GM21390 (cell line): ENCODE measurements around the gene WWTR1.

ENCODE experiments used
- ATAC-seq: cut with Tn5 transposase; IDR thresholded peaks from one replicate; pipeline ENCODE4 v1.9.1; 2021; ENCODE audit not compliant: unreplicated experiment

WWTR1 gene

GRCh38 chr3:149625795-149626194 is 32.0 kb downstream of the WWTR1 start:
- ATAC-seq = no peak

DNA sequence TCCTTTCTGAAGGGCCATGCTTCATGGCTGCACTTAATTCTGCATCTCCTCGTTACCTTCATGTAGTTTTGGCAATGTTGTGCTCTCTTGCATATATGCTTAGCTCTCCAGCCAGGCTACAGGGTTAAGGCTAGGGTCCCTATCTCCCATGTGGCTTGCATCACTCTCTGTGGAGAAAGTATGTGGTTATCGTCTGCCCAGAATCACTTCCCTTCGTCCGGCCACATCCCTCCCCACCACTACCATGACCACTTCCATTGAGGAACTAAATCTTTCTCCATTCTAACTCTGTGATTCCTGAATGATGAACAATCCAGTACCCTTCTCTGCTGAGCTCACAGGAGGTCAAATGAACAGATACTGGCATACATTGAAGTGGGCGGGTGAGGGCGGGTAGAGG is 34.0 kb downstream of the WWTR1 start:
- ATAC-seq = no peak

GRCh38 chr3:149621218-149622005 is 36.4 kb downstream of the WWTR1 start:
- peak; percentile 56 for ATAC-seq

DNA sequence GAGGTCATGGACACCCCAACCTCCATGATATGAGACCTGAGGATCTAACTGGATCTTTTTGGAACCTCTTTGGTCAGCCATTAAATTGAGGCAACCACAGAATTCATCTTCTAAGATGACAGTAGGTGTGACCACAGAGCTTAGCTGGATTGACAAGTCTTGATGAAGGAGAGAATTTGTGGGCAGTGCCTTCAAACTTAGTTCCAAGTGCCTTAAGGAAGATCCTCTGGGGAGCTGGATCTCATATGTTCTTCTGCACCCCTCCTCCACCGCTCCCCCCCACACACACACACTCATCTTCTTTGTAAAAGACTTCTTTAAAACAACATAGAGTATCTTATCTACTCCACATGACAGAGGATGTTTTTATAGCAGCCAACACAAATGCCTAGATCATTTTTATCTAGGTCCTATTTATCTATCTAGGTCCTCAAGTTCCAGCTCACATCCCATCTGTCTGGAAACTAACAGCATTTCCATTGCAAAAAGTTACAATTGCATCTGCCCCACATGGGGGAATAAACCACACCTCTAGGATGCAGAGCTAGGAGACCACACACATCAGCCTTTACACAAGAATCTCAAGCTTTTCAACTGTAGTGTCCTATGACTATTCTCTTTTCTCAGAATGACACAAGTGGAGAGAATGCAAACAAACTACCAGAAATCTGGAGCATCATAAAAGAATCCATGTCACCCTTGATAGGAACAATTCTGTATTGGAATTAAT is 37.4 kb downstream of the WWTR1 start:
- ATAC-seq = peak; percentile 63

DNA sequence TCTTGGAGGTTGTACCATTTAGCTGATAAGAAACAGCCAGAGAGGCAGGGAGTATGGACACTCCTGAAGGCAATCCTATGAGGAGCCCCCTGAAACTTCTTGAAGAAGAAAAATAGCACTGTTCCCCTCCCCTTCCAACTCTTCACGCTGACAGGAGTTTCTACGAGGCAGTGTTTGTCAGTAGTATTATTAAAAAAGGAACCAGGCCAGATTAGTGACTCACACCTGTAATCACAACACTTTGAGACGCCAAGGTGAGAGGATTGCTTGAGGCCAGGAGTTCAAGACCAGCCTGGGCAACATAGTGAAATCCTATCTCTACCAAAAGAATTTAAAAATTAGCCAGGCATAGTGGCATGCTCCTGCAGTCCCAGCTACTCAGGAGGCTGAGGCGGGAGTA is 38.7 kb downstream of the WWTR1 start:
- no peak for ATAC-seq

GRCh38 chr3:149618151-149619123 is 39.4 kb downstream of the WWTR1 start:
- ATAC-seq = no peak

DNA sequence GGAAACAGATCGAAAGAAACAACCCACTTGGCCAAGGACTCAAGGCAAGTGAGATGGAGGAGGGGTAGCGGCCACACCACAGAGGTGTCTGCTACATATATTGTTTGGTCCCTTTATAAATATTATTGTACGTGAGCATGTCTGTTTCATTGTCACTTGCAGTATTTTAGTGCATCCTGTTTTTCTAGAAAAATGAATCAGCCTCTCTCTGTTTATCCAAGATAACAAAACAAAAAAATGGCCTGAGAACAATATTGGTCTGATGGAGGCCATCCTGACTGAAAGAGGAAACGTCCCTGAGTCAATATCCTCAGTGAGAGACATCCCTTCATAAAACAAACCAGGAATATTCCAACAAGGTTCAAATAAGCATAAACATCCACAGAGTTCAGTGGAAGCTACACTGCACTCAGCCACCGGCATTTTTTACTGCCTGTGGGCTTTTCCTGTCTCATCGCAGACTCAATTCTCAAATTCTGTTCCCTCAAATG is 42.0 kb downstream of the WWTR1 start:
- ATAC-seq = no peak

DNA sequence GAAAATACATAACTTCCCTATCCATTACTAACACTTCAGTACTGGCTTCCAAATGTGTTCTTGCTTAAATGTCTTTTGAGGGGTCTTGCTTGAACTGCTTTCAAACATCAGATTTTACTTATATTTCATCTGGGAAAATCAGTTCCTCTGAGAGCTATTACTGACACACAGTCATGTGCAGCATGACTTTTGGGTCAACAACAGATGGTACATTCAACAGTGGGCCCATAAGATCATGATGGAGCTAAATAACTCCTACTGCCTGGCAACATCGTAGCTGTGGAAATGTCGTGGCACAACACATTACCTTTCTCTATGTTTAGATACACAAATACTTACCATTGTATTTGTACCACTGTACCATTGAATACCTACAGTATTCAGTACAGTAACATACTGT is 43.8 kb downstream of the WWTR1 start:
- ATAC-seq = no peak

- ATAC-seq = no peak
Measured at GRCh38 chr3:149612456-149612855, 45.4 kb downstream of the WWTR1 start.

DNA sequence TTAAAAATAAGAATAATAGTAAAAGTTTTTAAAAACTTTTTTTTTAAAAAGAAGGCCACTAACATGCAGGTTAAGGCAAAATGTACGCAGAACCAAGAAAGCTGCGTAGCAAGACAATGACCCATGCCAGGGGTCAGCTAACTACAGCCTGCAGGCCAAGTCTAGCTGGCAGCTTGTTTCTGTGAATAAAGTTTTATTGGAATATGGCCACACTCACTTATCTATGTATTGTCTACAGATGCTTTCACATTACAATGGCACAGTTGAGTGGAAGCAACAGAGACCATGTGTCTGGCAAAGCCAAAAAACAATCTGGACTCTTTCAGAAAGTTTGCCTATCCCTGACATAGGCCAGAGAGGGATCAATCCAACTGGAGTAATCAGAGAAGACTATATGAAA is 46.7 kb downstream of the WWTR1 start:
- no peak for ATAC-seq

GRCh38 chr3:149610351-149611105 is 47.3 kb downstream of the WWTR1 start:
- ATAC-seq = no peak

DNA sequence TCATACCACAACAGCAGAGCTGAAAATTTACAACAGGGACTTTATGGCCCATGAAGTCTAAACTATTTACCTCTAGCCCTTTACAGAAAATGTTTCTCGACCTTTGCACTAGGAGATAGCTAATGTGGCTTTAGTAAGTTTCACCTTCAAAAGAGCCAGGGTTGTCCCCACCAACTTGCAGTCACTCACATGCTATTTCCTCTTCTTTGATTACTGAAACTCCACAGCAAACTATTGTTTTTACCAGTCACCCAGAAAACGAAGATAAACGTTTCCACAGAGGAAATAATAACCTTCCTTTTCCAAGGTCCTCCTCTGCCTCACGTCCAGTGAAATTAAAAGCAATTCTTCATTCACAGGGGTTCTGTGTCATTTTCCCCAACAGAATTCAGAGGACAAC is 48.2 kb downstream of the WWTR1 start:
- peak; percentile 95 for ATAC-seq

DNA sequence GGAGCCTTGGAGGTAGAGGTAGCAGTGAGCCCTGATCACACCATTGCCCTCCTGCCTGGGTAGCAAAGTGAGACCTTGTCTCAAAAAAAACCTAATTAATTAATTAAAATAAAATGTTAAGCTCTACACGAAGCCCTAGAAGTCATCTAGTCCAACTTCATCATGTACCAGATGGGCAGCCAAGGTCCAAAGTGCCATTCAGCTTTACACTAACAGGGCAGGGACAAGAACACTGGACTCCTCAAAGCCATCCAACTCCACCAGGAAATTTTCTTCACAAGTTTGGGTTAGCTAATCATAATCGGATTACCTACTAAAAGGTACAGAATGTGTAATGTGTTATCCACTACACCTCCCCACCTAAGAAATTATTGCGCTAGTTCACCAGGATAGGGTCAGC is 48.8 kb downstream of the WWTR1 start:
- no peak for ATAC-seq

GRCh38 chr3:149605902-149606301 is 51.9 kb downstream of the WWTR1 start:
- ATAC-seq = no peak

DNA sequence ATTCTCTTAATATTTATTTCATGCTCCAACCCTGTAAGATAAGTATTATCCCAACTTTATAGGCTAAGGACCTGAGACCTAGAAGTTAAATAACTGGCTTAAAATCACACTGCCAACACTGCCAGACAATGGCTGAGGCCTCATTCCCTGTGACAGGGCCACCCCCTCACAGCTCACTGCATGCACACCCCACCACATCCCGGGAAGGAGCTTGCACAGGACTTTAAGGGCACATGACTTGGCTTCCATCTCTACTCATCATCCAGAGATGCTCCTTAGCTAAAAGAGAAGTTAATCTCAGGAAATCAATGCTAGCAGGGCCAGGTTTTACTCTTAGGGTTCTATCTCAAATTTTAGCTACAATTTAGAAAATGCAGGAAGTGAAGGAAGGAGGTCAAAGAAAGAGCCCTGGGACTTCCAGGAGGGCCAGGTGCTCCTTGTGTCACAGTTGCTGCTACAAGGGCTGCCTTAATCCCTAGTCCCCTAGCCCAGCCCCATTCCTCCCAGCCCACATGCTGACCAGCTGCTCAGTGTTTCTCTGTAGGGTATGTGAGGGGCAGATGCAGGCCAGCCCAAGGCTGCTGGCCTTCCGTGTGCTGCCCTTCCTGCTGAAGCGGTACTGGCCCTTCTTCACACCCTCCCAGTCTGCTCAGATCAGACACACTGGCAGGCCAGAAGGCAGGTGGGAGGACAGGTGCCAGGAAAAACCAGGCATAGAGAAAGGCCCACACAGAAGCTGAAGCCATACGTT is 53.5 kb downstream of the WWTR1 start:
- ATAC-seq = no peak

DNA sequence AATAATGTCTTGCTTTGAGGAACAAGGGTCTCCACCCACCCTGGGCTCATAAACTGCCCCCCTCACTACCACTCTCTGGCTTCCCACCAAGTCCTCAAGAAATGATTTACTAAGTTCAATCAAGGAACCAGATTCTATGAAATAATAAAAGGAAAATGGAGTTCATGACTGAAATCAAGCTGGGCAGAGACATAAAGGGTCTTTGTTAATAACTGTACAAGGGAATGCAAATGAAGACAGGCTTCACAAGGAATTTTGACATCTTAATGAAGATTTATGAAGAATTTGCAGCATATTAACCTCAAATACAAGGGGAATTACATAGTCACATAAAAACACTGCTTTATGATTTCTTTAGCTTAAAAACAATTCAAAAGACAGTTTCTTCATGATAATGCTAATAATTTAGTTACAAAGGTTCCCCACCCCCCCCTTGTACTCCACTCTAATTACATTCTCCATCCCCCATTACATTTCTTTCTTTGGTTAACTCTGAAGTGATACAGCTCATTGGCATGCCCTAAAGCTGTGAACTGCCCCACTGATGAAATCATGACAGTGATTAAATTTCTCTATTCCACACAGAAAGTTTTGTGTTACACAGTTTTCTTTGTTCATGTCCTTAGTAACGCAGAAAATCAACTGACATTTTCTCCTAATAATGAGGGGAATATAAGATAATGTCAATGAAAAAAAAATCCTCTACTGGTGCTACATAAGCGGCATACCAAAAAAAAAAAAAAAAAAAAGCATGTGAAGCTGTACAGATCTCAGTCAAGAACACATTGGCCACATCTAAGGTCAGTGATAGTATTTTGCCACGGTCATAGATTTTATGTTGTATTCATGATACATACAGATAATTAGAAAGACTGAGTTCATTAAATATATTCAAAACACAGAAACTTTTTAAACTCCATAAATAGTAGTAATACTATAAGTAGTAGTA is 54.4 kb downstream of the WWTR1 start:
- ATAC-seq = no peak

DNA sequence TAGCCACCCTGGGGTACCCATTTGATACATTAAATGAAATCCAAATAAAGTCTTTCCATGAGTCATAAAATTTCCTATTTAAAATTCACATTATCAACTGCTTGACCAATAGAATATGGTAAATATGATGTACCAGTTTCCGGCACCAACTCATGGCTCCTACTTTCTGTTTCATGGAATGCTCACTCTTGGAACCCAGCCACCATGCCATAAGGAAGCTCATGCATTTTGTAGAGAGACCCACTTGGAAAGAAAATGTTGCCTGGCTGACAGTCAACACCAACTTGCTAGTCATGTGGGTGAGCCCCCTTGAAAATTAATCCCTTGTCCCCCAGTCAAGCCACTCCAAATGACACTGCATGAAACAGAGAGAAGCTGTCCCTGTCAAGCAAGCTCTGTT is 57.2 kb downstream of the WWTR1 start:
- ATAC-seq = no peak

DNA sequence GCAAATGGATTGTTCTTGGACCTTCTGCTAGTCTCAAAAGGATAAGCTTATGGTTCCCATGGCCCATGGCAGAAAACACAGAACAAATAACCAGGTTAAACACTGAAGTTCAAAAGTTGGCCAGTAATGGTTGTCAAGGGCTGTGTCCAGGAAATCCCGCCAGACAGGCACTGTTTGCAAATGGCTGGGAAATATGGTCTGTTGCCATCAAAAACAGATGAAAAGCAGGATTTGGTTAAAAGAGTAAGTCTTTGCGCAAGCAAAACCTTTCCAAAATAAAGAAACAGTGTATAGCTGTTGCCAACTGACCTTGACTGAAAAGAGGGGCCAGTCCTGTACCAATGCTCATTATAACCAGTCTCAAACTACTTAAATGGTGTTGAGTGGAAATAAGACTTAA is 58.6 kb downstream of the WWTR1 start:
- ATAC-seq = no peak
